DND-41 (cell line): ENCODE data around the gene FOXD2.

Source experiments
- ATAC-seq: fragments of 200-7000 bp; cut with Tn5 transposase; 3 replicates; pipeline ENCODE4 v1.9.1; 2021; ENCODE audit warnings: low read depth; ENCODE audit not compliant: insufficient read depth
- DNase-seq: peaks from one replicate; pipeline ENCODE4 v3.0.0-alpha.2; 2020
- H2AFZ ChIP-seq: 2 replicates; pipeline ENCODE4 v1.6.0; 2012; ENCODE audit warnings: low read depth, low read length
- H3K27ac ChIP-seq: 2 replicates; pipeline ENCODE4 v1.5.1; 2012; ENCODE audit warnings: low read length, inconsistent platforms
- H3K27me3 ChIP-seq: fragments of 200-600 bp; sonication (generic); 2 replicates; pipeline ENCODE4 v1.6.0; 2012; ENCODE audit warnings: low read length, mild to moderate bottlenecking, inconsistent platforms; ENCODE audit not compliant: insufficient read depth, poor library complexity
- H3K36me3 ChIP-seq: 2 replicates; pipeline ENCODE4 v1.5.1; 2012; ENCODE audit warnings: low read length, inconsistent platforms; ENCODE audit not compliant: insufficient read depth
- H3K4me1 ChIP-seq: 2 replicates; pipeline ENCODE4 v1.5.1; 2012; ENCODE audit warnings: mild to moderate bottlenecking, low read length; ENCODE audit not compliant: insufficient read depth
- H3K4me2 ChIP-seq: 2 replicates; pipeline ENCODE4 v1.6.0; 2012; ENCODE audit warnings: mild to moderate bottlenecking, moderate library complexity, low read length, inconsistent platforms; ENCODE audit not compliant: insufficient read depth
- H3K4me3 ChIP-seq, 2 experiments: fragments of 200-600 bp in 1 of 2; shearing (Covaris generic) in 1 of 2; 2 replicates each; pipeline ENCODE4 v1.5.1; 2012 to 2016; ENCODE audit warnings: inconsistent platforms in 2 of 2, low read length in 2 of 2, mild to moderate bottlenecking in 2 of 2, low read depth in 1 of 2, moderate library complexity in 1 of 2
- H3K79me2 ChIP-seq: 2 replicates; pipeline ENCODE4 v1.6.0; 2012; ENCODE audit warnings: low read length, inconsistent platforms; ENCODE audit not compliant: insufficient read depth
- H3K9ac ChIP-seq: 2 replicates; pipeline ENCODE4 v1.6.0; 2012; ENCODE audit warnings: low read depth, mild to moderate bottlenecking, inconsistent platforms, low read length, moderate library complexity
- H3K9me3 ChIP-seq: 2 replicates; pipeline ENCODE4 v1.5.1; 2012; ENCODE audit warnings: low read length, moderate library complexity, mild to moderate bottlenecking, inconsistent platforms; ENCODE audit not compliant: insufficient read depth, severe bottlenecking
- H4K20me1 ChIP-seq: 2 replicates; pipeline ENCODE4 v1.6.0; 2012; ENCODE audit warnings: low read length; ENCODE audit not compliant: insufficient read depth
- CTCF ChIP-seq: IDR thresholded peaks from 2 replicates; pipeline ENCODE4 v1.5.1; 2012; ENCODE audit warnings: borderline replicate concordance, low read length, moderate library complexity, mild to moderate bottlenecking; ENCODE audit not compliant: poor library complexity, severe bottlenecking; ENCODE audit errors: extremely low read depth
- EZH2 ChIP-seq: IDR thresholded peaks from 3 replicates; pipeline ENCODE4 v1.6.1; 2012; ENCODE audit warnings: borderline replicate concordance, low read depth, mild to moderate bottlenecking, moderate library complexity, low read length, inconsistent platforms; ENCODE audit not compliant: severe bottlenecking

The FOXD2 gene

GRCh38 chr1:47479664-47480063 lies 41.8 kb downstream of the FOXD2 start:
- Histone ChIP-seq H2AFZ (no peak overlapping the region), H3K36me3 (no peaks in the 10 kb centered on the region), H4K20me1 (no peaks in the 10 kb centered on the region), H3K4me2 (no peak overlapping the region), H3K4me1 (no peaks in the 10 kb centered on the region), H3K79me2 (no peaks in the 10 kb centered on the region), H3K9ac (no peak overlapping the region), H3K27ac (no peak overlapping the region), H3K27me3 (peaks cover 26% of the 10 kb centered on the region), H3K9me3 (no peaks in the 10 kb centered on the region), H3K4me3 (no peak overlapping the region)
- no peak for TF ChIP-seq EZH2
- no peak for TF ChIP-seq CTCF
- ATAC-seq (no peak), DNase-seq (no peak)

- Histone ChIP-seq H3K79me2 (no peaks in the 10 kb centered on the region), H3K27ac (no peak overlapping the region), H3K9me3 (no peaks in the 10 kb centered on the region), H4K20me1 (no peaks in the 10 kb centered on the region), H3K4me2 (no peak overlapping the region), H2AFZ (no peak overlapping the region), H3K4me3 (no peak overlapping the region), H3K27me3 (peaks cover 24% of the 10 kb centered on the region), H3K4me1 (no peaks in the 10 kb centered on the region), H3K9ac (no peak overlapping the region), H3K36me3 (no peaks in the 10 kb centered on the region)
- TF ChIP-seq CTCF (no peak), EZH2 (no peak)
- no peak for DNase-seq
- ATAC-seq = no peak
Measured at GRCh38 chr1:47481936-47482335, 44.1 kb downstream of the FOXD2 start.

- Histone ChIP-seq H3K4me1 (no peaks in the 10 kb centered on the region), H3K27ac (no peak overlapping the region), H3K79me2 (no peaks in the 10 kb centered on the region), H3K9ac (no peak overlapping the region), H3K4me3 (no peak overlapping the region), H3K27me3 (peaks cover 20% of the 10 kb centered on the region), H4K20me1 (no peaks in the 10 kb centered on the region), H3K9me3 (no peaks in the 10 kb centered on the region), H3K4me2 (no peak overlapping the region), H2AFZ (no peak overlapping the region), H3K36me3 (no peaks in the 10 kb centered on the region)
- DNase-seq = no peak
- no peak for ATAC-seq
- TF ChIP-seq EZH2 (no peak), CTCF (no peak)
Measured at GRCh38 chr1:47482786-47483185, 44.9 kb downstream of the FOXD2 start.

GRCh38 chr1:47483651-47484050 lies 45.8 kb downstream of the FOXD2 start:
- Histone ChIP-seq H3K9ac (no peak overlapping the region), H3K9me3 (no peaks in the 10 kb centered on the region), H4K20me1 (no peaks in the 10 kb centered on the region), H3K36me3 (no peaks in the 10 kb centered on the region), H3K4me1 (no peaks in the 10 kb centered on the region), H3K27ac (no peak overlapping the region), H3K79me2 (no peaks in the 10 kb centered on the region), H3K27me3 (peaks cover 16% of the 10 kb centered on the region), H3K4me3 (no peak overlapping the region), H3K4me2 (no peak overlapping the region), H2AFZ (no peak overlapping the region)
- TF ChIP-seq EZH2 = no peak
- no peak for TF ChIP-seq CTCF
- no peak for ATAC-seq
- no peak for DNase-seq
